ENCODE data around the gene FOXP1.

Gene FOXP1

DNA sequence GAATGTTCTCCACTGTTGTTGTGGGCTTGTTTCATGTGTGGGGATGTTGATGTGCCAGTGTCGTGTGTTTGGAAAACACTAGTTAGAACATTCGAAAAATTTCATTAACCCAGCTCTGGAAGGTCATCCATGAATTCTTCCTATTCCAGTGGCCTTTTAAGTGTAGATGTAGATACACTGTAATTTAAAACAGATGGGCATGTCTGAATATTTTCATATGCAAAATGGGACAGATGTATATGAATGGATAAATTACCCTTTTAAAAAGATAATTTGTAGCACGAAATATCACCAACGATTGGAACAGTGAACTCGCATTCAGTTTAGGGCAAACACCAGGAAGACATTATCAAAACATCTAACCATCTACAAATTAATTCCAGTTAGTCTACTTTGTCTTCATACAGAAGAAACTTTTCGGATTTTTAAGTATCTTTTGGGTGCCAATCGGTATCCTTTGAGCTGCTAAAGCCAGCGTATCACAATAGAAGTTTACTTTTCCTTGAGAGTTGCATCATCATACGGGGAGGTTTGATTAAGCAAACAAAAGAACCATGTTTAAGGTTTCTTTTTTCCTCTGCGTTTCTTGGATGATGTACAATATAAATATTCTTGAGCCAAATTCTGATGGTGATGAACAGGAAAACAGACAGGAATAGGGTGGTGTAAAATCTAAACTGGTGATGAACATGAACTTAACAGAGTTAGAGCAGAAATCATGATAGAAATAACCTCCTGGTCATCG lies 528.1 kb downstream of the FOXP1 start:
- Histone ChIP-seq H3K27ac (no peak overlapping the region), H3K36me3 (no peaks in the 10 kb centered on the region), H3K4me3 (ENCODE audit: low read depth, low read length) (no peak overlapping the region), H3K9me3 (ENCODE audit: severe bottlenecking) (no peaks in the 10 kb centered on the region), H3K27me3 (ENCODE audit: insufficient read depth, low read depth, severe bottlenecking) (no peaks in the 10 kb centered on the region)
- DNase-seq, result no peak
- TF ChIP-seq, protein P1, sequence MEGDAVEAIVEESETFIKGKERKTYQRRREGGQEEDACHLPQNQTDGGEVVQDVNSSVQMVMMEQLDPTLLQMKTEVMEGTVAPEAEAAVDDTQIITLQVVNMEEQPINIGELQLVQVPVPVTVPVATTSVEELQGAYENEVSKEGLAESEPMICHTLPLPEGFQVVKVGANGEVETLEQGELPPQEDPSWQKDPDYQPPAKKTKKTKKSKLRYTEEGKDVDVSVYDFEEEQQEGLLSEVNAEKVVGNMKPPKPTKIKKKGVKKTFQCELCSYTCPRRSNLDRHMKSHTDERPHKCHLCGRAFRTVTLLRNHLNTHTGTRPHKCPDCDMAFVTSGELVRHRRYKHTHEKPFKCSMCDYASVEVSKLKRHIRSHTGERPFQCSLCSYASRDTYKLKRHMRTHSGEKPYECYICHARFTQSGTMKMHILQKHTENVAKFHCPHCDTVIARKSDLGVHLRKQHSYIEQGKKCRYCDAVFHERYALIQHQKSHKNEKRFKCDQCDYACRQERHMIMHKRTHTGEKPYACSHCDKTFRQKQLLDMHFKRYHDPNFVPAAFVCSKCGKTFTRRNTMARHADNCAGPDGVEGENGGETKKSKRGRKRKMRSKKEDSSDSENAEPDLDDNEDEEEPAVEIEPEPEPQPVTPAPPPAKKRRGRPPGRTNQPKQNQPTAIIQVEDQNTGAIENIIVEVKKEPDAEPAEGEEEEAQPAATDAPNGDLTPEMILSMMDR (IDR thresholded peaks at IDR 0.05; ENCODE audit: low read depth, low read length), result no peak

DNA sequence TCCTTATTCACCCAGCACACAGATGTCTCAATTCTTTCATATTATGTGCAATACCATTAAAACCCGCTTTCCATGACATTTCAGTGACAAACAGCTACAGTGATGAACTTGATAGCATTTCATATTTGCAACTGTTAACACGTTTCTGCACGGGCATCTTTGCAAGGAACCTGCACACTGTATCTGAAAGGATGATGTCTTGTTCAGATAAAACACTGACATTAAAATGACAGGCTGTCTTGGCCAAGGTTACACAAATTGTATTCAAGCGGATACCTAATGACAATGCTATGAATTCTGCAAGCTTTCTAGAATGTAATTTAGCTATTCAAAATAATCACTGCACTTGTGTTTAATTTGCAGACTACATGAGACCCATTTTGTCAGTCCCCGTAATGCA lies 529.2 kb downstream of the FOXP1 start:
- TF ChIP-seq, protein P1 (IDR thresholded peaks at IDR 0.05; ENCODE audit: low read depth, low read length), result no peak
- Histone ChIP-seq H3K27ac (no peak overlapping the region), H3K27me3 (ENCODE audit: insufficient read depth, low read depth, severe bottlenecking) (no peaks in the 10 kb centered on the region), H3K36me3 (no peaks in the 10 kb centered on the region), H3K9me3 (ENCODE audit: severe bottlenecking) (no peaks in the 10 kb centered on the region), H3K4me3 (ENCODE audit: low read depth, low read length) (no peak overlapping the region)
- DNase-seq, result no peak

GRCh38 chr3:71053495-71053894 lies 530.0 kb downstream of the FOXP1 start:
- Histone ChIP-seq H3K27me3 (ENCODE audit: insufficient read depth, low read depth, severe bottlenecking) (no peaks in the 10 kb centered on the region), H3K4me3 (ENCODE audit: low read depth, low read length) (no peak overlapping the region), H3K9me3 (ENCODE audit: severe bottlenecking) (no peaks in the 10 kb centered on the region), H3K36me3 (no peaks in the 10 kb centered on the region), H3K27ac (no peak overlapping the region)
- DNase-seq, result no peak
- TF ChIP-seq, protein P1 (IDR thresholded peaks at IDR 0.05; ENCODE audit: low read depth, low read length), result no peak

DNA sequence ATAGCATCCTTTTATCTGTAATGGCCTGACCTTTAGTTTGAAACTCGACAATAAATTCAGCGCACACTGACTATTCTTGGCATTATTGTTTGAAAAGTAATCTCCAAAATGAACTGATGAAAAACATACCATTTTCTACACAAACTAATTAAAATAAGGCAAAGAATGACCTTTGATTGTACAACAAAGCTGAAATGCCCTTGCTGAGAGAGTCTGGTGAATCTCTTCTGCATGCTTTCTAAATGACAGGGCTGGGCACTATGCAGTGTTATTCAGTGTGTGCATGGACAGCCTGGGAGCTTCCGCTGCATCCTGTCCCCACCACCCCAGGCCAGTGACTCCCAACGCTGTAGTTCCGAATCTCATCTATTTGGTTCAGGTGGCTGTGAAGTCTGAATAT lies 530.8 kb downstream of the FOXP1 start:
- no peaks in the 10 kb centered on the region for H3K27me3 ChIP-seq (ENCODE audit: insufficient read depth, low read depth, severe bottlenecking)
- H3K27ac ChIP-seq, result no peak overlapping the region
- no peak overlapping the region for H3K4me3 ChIP-seq (ENCODE audit: low read depth, low read length)
- no peak for DNase-seq
- H3K36me3 ChIP-seq, result no peaks in the 10 kb centered on the region
- TF ChIP-seq, protein P1 (IDR thresholded peaks at IDR 0.05; ENCODE audit: low read depth, low read length), result no peak
- H3K9me3 ChIP-seq (ENCODE audit: severe bottlenecking), result no peaks in the 10 kb centered on the region

DNA sequence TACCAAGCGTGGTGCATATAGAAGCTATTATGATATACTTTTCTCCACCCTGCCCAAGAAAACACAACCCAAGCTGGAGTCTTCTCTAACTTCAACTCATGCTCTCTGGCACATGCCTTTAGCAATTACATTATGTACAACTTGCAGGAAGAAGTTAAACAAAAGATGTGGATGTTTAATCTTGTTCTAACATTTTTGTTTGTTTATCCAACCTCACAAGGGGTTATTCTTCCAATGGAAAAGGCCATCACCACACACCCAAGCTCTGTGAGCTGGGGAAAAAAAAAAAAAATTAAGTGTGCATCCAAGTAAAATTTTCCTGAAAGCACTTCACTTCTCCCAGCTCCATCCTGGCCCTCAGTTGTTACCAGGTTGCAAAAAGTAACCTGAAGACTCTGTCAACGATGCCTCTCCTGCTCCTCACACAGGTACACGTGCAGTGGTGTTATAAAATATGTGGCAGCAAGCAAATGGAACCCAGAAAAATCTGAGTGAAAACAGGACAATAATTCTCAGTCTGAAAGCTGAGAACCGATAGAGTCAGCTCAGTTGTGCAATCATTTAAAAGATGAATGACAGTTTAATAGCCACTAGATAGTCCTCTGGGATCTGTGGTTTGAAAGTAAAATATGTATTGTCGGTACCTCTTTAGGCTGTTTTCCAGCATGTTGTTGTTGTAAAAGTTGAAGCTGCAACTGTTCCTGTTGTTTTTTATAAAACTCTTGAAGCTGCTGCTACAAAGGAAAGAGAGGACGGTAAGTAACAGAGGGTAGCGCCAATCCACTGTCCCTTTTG lies 531.4 kb downstream of the FOXP1 start:
- Histone ChIP-seq H3K27me3 (ENCODE audit: insufficient read depth, low read depth, severe bottlenecking) (no peaks in the 10 kb centered on the region), H3K36me3 (no peaks in the 10 kb centered on the region), H3K4me3 (ENCODE audit: low read depth, low read length) (no peak overlapping the region), H3K9me3 (ENCODE audit: severe bottlenecking) (no peaks in the 10 kb centered on the region), H3K27ac (no peak overlapping the region)
- no peak for DNase-seq
- TF ChIP-seq, protein P1 (IDR thresholded peaks at IDR 0.05; ENCODE audit: low read depth, low read length), result no peak

Data from WERI-Rb-1 (cell line).